HepG2 (cell line): ENCODE measurements around the gene GDA. TPM values are rescaled to one million over a fixed set of nuclear protein-coding genes. Genes with fewer than 3 reads are reported as not detected.
A peak's percentile ranks its signal among the peaks of the same experiment; 100 is the strongest.

ENCODE experiments used
- ADNP ChIP-seq: sonication (generic); formaldehyde crosslinking; IDR thresholded peaks from 2 replicates; pipeline ENCODE4 v1.4.0; 2020; ENCODE audit warnings: missing genetic modification reagents
- HCFC1 ChIP-seq: fragments of 150-350 bp; IDR thresholded peaks from 2 replicates; pipeline ENCODE4 v1.6.1; 2014; ENCODE audit warnings: low read depth, low read length
- HDAC2 ChIP-seq: sonication (generic); formaldehyde crosslinking; IDR thresholded peaks from 2 replicates; pipeline ENCODE4 v1.4.0; 2020; ENCODE audit warnings: missing genetic modification reagents
- KDM2A ChIP-seq: sonication (generic); formaldehyde crosslinking; IDR thresholded peaks from 2 replicates; pipeline ENCODE4 v1.4.0; 2020; ENCODE audit warnings: low read depth, missing genetic modification reagents, borderline replicate concordance
- KLF11 ChIP-seq: IDR thresholded peaks from 2 replicates; pipeline ENCODE4 v1.6.1; 2016; ENCODE audit warnings: missing compliant biosample characterization
- KLF13 ChIP-seq: sonication (generic); formaldehyde crosslinking; IDR thresholded peaks from 2 replicates; pipeline ENCODE4 v1.4.0; 2020; ENCODE audit warnings: mild to moderate bottlenecking, missing genetic modification reagents
- MBD4 ChIP-seq: IDR thresholded peaks from 2 replicates; pipeline ENCODE4 v1.6.1; 2012; ENCODE audit warnings: low read length, inconsistent platforms, borderline replicate concordance
- MTF2 ChIP-seq: sonication (generic); formaldehyde crosslinking; IDR thresholded peaks from 2 replicates; pipeline ENCODE4 v1.5.0; 2020; ENCODE audit warnings: missing genetic modification reagents, borderline replicate concordance
- PAWR ChIP-seq: sonication (generic); formaldehyde crosslinking; IDR thresholded peaks from 2 replicates; pipeline ENCODE4 v1.4.0; 2020; ENCODE audit warnings: missing genetic modification reagents, mild to moderate bottlenecking, borderline replicate concordance
- POGZ ChIP-seq: sonication (generic); formaldehyde crosslinking; IDR thresholded peaks from 2 replicates; pipeline ENCODE4 v1.4.0; 2020; ENCODE audit warnings: mild to moderate bottlenecking, missing genetic modification reagents
- RFX1 ChIP-seq: fragments of 450-650 bp; IDR thresholded peaks from 2 replicates; pipeline ENCODE4 v1.6.1; 2017
- SOX13 ChIP-seq, 3 experiments: fragments of 450-650 bp in 1 of 3; sonication (generic) in 1 of 3; formaldehyde crosslinking in 1 of 3; IDR thresholded peaks in 2 of 3; conservative IDR thresholded peaks in 1 of 3; 2 replicates each; pipeline versions ENCODE4 v1.5.0 to v1.6.1; 2016 to 2020; ENCODE audit warnings: antibody characterized with exemption in 1 of 3, mild to moderate bottlenecking in 1 of 3, missing compliant biosample characterization in 1 of 3, missing genetic modification reagents in 1 of 3, moderate library complexity in 1 of 3
- SP1 ChIP-seq, 2 experiments: fragments of 450-650 bp in 1 of 2; sonication (generic) in 1 of 2; formaldehyde crosslinking in 1 of 2; IDR thresholded peaks; 2 replicates each; pipeline versions ENCODE4 v1.4.0 to v1.6.1; 2016 to 2020; ENCODE audit warnings: missing genetic modification reagents in 1 of 2
- THYN1 ChIP-seq: sonication (generic); formaldehyde crosslinking; IDR thresholded peaks from 2 replicates; pipeline ENCODE4 v1.8.1; 2023; ENCODE audit warnings: low read depth, mild to moderate bottlenecking, moderate library complexity, missing genetic modification reagents, borderline replicate concordance
- ZFY ChIP-seq: sonication (generic); formaldehyde crosslinking; IDR thresholded peaks from 2 replicates; pipeline ENCODE4 v1.4.0; 2020; ENCODE audit warnings: missing genetic modification reagents
- ZNF367 ChIP-seq: sonication (generic); formaldehyde crosslinking; IDR thresholded peaks from 2 replicates; pipeline ENCODE4 v1.4.0; 2020; ENCODE audit warnings: missing genetic modification reagents, borderline replicate concordance
- ZNF383 ChIP-seq: sonication (generic); formaldehyde crosslinking; IDR thresholded peaks from 2 replicates; pipeline ENCODE4 v1.4.0; 2020; ENCODE audit warnings: missing genetic modification reagents, mild to moderate bottlenecking, borderline replicate concordance
- ZNF484 ChIP-seq: sonication (generic); formaldehyde crosslinking; IDR thresholded peaks from 2 replicates; pipeline ENCODE4 v1.5.1; 2020; ENCODE audit warnings: mild to moderate bottlenecking, low read depth, missing genetic modification reagents, borderline replicate concordance
- ZNF724P ChIP-seq: sonication (generic); formaldehyde crosslinking; IDR thresholded peaks from 2 replicates; pipeline ENCODE4 v1.8.0; 2022; ENCODE audit warnings: missing genetic modification reagents, borderline replicate concordance
- ZSCAN21 ChIP-seq: sonication (generic); formaldehyde crosslinking; IDR thresholded peaks from 2 replicates; pipeline ENCODE4 v1.8.0; 2022; ENCODE audit warnings: mild to moderate bottlenecking, missing genetic modification reagents, moderate library complexity, borderline replicate concordance
- polyA plus RNA-seq, 8 experiments: library from polyadenylated mRNA; depleted of rRNA in 3 of 8; stranded (reverse) in 7 of 8; unstranded in 1 of 8; fragments of >200 nt; fragmentation: Illumina TruSeq in 4 of 8; extraction: Trizol in 4 of 8; gene quantifications; 2 replicates each; pipeline versions ENCODE4 v1.2.1 to v1.2.3, GENCODE V29; 2011 to 2016; ENCODE audit warnings: low read depth in 4 of 8, missing spikeins in 1 of 8, mixed read lengths in 1 of 8; ENCODE audit not compliant: insufficient read depth in 1 of 8
- total RNA-seq, 5 experiments: library from RNA; depleted of rRNA; stranded (reverse); fragments of >200 nt; fragmentation: Illumina TruSeq; extraction: Trizol; gene quantifications; 2 replicates each; pipeline ENCODE4 v1.2.3, GENCODE V29; 2016; ENCODE audit warnings: low read depth in 1 of 5
- TF ChIP-seq, protein P1 (sequence below): sonication (generic); formaldehyde crosslinking; IDR thresholded peaks from 2 replicates; pipeline ENCODE4 v1.5.0; 2020; ENCODE audit warnings: mild to moderate bottlenecking, missing genetic modification reagents
- TF ChIP-seq, protein P2 (sequence below): sonication (generic); formaldehyde crosslinking; conservative IDR thresholded peaks from 2 replicates; pipeline ENCODE4 v1.4.0; 2020; ENCODE audit warnings: mild to moderate bottlenecking, missing genetic modification reagents, moderate library complexity

The GDA gene
- total and polyA plus RNA-seq, 2 of the 13 experiments (the other 11 are each of a cell fraction or from before 2014, with no cell fraction given): 0.15 to 0.99 TPM

DNA sequence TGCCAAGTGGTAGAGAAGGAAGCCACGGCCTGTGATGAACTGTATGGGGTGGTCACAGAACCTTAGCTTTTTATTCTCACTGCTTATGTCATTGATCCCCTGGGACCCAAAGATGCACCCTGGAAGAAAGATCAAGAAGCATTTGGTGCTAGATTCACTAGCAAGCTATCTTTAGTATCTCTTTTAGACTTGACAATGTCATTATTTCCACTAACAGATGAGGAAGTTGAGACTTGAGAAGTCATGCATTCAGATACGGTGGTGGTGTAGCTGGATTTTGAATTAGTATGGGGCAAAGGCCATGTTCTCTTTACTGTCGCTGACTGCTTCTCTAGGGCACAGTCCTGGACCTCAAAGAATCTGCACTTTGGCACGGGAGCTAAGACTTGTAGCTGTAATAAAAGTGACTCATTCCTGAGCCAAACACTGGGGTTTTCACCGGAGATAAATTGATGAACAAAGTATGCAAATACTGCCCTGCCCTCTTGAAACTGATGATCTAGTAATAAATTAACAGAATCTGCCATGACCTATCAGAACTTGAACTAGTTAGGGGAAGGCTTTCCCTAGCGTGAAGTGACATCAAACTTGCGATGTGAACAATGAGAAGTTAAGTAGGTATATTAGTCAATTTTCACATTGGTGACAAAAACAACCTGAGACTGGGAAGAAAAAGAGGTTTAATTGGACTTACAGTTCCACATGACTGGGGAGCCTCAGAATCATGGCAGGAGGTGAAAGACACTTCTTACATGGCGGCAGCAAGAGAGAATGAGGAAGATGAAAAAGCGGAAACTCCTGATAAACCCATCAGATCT lies 5.4 kb downstream of the GDA start (continued):
- TF ChIP-seq ZNF367: no peak
- no peak for TF ChIP-seq ZNF724P (CRISPR knock-in tag)
- no peak for TF ChIP-seq ZNF484 (CRISPR knock-in tag)
- TF ChIP-seq SOX13 (IDR thresholded peaks at IDR 0.05): 0 out of 2 replicates have a peak, but pooled peaks have one; percentile 30
- TF ChIP-seq SOX13 (CRISPR knock-in tag; conservative IDR thresholded peaks at IDR 0.05 in 1 of 2, IDR thresholded peaks at IDR 0.05 in 1 of 2): peak in 1 of 2 experiments; percentile 75; a peak in 1 of 4 replicates
- TF ChIP-seq PAWR (CRISPR knock-in tag): no peak
- TF ChIP-seq RFX1: no peak
- TF ChIP-seq MBD4: no peak
- peak; percentile 47; the same call in 1 of the 2 replicates for TF ChIP-seq POGZ (CRISPR knock-in tag)
- TF ChIP-seq ZFY: no peak
- TF ChIP-seq MTF2 (CRISPR knock-in tag): no peak
- no peak for TF ChIP-seq KLF13
- TF ChIP-seq, protein P1, sequence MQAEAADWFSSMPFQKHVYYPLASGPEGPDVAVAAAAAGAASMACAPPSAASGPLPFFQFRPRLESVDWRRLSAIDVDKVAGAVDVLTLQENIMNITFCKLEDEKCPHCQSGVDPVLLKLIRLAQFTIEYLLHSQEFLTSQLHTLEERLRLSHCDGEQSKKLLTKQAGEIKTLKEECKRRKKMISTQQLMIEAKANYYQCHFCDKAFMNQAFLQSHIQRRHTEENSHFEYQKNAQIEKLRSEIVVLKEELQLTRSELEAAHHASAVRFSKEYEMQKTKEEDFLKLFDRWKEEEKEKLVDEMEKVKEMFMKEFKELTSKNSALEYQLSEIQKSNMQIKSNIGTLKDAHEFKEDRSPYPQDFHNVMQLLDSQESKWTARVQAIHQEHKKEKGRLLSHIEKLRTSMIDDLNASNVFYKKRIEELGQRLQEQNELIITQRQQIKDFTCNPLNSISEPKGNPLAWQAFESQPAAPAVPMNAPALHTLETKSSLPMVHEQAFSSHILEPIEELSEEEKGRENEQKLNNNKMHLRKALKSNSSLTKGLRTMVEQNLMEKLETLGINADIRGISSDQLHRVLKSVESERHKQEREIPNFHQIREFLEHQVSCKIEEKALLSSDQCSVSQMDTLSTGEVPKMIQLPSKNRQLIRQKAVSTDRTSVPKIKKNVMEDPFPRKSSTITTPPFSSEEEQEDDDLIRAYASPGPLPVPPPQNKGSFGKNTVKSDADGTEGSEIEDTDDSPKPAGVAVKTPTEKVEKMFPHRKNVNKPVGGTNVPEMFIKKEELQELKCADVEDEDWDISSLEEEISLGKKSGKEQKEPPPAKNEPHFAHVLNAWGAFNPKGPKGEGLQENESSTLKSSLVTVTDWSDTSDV (CRISPR knock-in tag): no peak
- TF ChIP-seq, protein P2, sequence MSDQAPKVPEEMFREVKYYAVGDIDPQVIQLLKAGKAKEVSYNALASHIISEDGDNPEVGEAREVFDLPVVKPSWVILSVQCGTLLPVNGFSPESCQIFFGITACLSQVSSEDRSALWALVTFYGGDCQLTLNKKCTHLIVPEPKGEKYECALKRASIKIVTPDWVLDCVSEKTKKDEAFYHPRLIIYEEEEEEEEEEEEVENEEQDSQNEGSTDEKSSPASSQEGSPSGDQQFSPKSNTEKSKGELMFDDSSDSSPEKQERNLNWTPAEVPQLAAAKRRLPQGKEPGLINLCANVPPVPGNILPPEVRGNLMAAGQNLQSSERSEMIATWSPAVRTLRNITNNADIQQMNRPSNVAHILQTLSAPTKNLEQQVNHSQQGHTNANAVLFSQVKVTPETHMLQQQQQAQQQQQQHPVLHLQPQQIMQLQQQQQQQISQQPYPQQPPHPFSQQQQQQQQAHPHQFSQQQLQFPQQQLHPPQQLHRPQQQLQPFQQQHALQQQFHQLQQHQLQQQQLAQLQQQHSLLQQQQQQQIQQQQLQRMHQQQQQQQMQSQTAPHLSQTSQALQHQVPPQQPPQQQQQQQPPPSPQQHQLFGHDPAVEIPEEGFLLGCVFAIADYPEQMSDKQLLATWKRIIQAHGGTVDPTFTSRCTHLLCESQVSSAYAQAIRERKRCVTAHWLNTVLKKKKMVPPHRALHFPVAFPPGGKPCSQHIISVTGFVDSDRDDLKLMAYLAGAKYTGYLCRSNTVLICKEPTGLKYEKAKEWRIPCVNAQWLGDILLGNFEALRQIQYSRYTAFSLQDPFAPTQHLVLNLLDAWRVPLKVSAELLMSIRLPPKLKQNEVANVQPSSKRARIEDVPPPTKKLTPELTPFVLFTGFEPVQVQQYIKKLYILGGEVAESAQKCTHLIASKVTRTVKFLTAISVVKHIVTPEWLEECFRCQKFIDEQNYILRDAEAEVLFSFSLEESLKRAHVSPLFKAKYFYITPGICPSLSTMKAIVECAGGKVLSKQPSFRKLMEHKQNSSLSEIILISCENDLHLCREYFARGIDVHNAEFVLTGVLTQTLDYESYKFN (CRISPR knock-in tag): peak; percentile 87
- peak; percentile 65; the same call in 1 of the 2 replicates for TF ChIP-seq HDAC2 (CRISPR knock-in tag)
- TF ChIP-seq KLF11: no peak
- TF ChIP-seq THYN1 (CRISPR knock-in tag): no peak
- TF ChIP-seq KDM2A (CRISPR knock-in tag): no peak
- no peak for TF ChIP-seq SP1 (IDR thresholded peaks at IDR 0.05)
- TF ChIP-seq SP1 (CRISPR knock-in tag; IDR thresholded peaks at IDR 0.05): no peak
- TF ChIP-seq ADNP (CRISPR knock-in tag): no peak
- TF ChIP-seq HCFC1: no peak
- TF ChIP-seq ZSCAN21 (CRISPR knock-in tag): no peak
- no peak for TF ChIP-seq ZNF383 (CRISPR knock-in tag)
